Measurements from ENCODE around the gene GALNT1. TPM values are rescaled to one million over a fixed set of nuclear protein-coding genes. Genes with fewer than 3 reads are reported as not detected.

The GALNT1 gene
- 74.9 to 101 TPM (median 90.8 TPM) in 5 replicates for total RNA-seq (2022; extraction: Qiagen RNA extraction)

GRCh38 chr18:35581546-35581897 is at the start of gene GALNT1:
Gene GALNT1, plus strand, starts transcription at chr18:35581740. Its CDS starts 72,923 bp downstream, at chr18:35654663.

Other genes starting within 250 kb of the GALNT1 start
- 11.0 to 14.2 TPM (median 11.9 TPM) in 5 replicates for gene ZNF24, start 237.3 kb upstream of the GALNT1 start, total RNA-seq (2022; extraction: Qiagen RNA extraction)
- gene ZNF396, start 204.4 kb upstream of the GALNT1 start, total RNA-seq (2022; extraction: Qiagen RNA extraction) = 0.58 to 0.75 TPM (median 0.64 TPM) in 5 replicates
- 24.5 to 27.9 TPM (median 25.4 TPM) in 5 replicates for gene INO80C, start 83.8 kb upstream of the GALNT1 start, total RNA-seq (2022; extraction: Qiagen RNA extraction)

Measured in A549 treated with dexamethasone at 1 μM for 4 hours (cell line).